Stimulated activated CD4-positive, alpha-beta T cell treated with anti-CD3 and anti-CD28 coated beads, TNF-alpha, amount 100 ng/mL, for 1 hour (primary cell): ENCODE results near the gene AMPD3.

Experiments
- DNase-seq, 3 donors: peaks; one replicate each; pipeline ENCODE4 v3.0.0-alpha.2; 2020; ENCODE audit warnings: low read depth in 3 of 3, low spot score in 1 of 3

Gene AMPD3

DNA sequence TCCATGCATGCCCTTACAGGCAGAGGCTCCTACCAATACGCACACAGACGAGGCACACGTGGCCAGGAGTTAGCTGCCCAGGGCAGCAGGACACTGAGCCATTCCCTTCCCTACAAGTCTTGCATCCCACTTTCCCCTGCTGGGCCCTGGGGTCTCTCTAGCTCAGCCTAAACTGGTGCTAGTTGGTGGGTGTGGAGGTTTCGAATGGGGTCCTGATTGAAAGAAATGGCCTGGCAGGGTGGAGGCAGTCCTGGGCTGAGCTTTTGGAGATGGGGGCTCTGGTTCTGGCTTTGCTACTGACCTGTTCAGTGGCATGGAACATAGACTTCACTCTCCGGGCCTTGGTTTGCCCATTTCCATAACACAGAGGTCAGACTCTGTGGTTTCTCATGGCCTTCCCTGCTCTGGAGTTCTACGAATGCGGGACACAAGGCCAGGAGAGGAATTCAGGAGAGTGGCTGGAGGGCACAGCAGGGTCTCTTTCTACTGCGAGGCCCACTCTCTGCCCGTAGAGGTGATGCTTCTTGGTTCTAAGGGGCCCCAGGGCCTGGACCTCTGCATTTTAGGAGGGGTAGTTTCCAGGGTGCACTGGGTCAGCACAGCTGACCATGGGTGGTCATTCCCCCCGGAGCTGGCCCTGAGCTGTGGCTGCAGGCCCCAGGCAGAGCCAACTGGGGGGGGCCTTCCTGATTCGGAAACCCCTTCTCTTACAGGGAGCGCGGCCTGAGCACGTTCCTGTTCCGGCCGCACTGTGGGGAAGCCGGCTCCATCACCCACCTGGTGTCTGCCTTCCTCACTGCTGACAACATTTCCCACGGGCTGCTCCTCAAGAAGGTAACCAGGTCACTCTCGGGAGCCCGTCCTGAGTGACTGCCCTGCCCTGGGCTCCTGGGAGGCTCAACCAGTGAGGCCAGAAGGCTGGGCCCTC is 46.0 kb downstream of the AMPD3 start:
- no peak for DNase-seq

DNA sequence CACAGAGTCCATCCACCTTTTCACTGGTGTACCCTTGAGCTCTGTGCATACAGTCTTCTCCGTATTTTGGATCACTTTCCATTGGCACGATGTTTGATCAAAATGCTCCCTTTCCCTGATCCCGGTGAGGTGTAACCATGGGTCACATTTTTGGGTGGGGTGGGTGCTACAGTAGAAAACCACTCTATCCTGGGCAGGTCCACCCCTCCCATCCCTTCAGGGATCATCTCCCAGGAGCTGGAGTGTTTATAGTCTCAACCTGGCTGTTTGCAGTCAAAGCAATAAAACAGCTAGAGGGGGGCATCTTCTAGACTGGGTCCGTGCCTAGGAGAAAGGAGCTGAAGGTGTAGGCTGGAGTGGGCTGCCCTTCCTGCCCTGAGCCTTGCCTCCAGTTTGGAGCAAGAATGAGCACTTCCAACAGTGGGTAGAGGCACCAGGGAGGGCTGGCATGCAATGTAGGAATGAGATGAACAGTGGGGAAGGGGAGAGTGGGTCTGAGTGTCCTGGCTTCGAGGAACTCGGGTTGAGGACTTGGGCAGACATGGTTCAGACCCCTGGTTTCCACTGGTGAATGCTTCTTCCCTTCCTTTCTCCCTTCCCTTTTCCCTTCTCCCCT is 47.1 kb downstream of the AMPD3 start:
- no peak for DNase-seq

DNA sequence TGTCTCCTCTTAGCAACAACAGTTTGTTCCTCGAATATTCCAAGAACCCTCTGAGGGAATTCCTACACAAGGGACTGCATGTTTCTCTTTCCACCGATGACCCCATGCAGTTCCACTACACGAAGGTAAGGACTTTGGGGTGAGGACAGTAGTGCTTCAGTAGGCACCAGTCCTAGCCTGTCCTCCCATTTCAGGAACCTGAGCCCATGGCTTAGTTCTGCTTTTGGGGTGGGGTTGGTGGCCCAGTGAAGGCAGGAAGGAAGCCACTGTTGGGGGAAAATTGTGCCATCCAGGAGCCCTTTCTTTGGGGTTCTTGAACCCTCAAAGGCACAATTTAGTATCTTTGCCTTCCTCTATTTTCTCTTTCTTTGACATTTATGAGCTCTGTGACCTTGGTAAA is 47.7 kb downstream of the AMPD3 start:
- DNase-seq = no peak

DNA sequence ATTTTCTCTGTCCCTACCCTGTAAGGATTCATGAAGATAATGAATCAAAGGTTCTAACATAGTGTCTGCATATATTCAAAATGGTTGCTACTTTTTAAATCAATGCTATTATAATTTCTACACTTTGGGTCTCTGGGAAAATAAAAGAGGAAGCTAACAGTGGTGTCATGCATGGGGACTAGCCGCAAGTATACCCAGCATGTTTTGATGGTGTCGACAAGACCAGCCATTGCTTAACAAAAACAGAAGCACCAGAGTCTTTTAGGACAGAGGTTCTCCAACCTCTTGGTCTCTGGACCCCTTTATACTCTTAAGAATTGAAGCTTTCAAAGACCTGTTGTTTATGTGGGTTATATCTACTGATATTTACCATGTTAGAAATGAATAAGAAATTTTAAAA is 48.2 kb downstream of the AMPD3 start:
- DNase-seq = no peak

DNA sequence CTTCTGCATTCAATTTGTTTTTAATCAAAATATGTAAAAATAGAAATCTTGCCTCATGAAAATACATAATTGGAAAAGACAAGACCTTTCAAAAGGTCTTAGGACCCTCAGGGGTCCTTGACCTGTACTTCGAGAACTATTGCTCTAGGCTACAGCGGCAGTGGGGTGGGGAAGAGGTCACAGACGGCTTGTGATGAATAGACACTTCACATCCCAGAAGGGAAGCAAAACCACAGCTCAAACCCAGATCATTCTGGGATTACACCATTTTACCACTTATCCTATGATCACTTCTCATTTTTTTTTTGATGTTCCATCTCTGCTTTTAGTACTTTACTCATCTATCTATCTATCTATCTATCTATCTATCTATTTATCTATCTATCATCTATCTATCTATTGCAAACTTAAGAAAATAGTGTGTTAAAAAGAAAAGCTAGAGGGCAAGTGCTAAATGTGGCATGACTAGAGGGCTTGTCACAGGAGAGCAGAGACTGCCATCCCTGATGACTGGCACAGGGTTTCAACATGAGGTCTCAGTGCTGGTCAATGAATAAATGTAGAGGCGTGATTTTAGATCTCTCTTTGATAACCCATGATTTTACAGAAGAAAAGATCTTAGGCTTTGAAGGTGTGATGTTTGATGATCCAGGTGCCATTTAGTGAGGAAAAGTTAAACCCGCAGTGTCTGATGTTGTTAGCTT is 48.9 kb downstream of the AMPD3 start:
- DNase-seq = no peak

DNA sequence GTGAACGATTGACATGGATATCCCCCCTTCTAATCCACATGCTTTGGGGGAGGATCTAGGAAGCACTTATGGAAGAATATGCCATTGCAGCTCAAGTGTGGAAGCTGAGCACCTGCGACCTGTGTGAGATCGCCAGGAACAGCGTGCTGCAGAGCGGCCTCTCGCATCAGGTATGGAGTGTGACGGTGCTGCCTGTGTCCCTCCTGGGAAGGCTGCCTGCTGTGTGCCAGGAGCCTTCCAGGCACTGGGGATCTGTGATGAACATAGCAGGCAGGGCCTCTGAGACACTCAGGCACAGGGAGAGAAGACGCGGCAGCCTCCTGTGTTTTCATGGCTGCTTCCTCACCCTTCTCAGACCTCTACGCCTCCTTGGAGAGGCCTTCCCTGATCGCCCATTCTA is 49.4 kb downstream of the AMPD3 start:
- DNase-seq = no peak

DNA sequence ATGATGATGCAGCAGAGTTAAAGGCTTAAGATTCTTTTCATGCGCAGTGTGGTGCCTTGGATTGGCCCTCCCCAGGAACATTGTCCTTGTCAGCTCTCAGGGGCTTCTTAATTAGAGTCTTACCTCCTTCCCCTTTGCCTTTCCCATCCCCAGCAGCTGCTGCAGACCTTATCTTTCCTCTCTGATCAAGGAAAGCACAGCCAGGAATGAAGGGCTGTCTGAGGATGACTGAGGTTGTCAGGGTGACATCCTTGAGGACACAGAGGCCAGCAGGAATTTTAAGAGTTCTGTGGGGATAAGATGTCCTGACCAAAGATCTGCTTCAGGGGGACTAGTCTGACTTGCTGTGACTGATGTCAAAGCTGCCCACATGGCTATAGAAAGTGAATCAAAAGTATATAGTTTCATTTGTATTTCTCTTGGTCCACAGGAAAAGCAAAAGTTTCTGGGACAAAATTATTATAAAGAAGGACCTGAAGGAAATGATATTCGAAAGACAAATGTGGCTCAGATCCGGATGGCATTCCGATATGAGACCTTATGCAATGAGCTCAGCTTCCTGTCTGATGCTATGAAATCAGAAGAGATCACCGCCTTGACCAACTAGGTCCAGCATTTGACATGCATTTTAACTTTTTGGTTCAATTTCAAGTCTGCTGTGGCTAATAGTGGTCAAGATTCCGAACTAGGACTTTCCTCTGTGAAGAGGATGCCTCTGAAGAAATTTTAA is 50.4 kb downstream of the AMPD3 start:
- no peak for DNase-seq

DNA sequence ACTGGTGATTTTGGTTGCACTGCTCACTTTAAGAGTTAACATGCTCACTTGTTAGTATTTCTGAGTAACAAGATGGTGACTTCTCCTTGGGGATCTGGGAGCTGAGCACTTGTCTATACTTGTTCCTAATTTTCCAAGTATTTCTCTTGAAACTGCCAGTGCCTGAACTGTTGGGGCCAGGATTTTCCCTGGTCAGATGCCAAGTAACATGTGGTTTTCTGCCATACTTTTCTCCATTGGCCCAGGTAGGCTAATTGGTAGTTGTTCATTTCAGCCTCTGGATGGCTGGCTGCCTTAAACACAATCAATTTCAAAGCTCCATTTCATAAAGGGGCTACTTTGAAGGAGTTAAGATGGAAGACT is 50.9 kb downstream of the AMPD3 start:
- no peak for DNase-seq

DNA sequence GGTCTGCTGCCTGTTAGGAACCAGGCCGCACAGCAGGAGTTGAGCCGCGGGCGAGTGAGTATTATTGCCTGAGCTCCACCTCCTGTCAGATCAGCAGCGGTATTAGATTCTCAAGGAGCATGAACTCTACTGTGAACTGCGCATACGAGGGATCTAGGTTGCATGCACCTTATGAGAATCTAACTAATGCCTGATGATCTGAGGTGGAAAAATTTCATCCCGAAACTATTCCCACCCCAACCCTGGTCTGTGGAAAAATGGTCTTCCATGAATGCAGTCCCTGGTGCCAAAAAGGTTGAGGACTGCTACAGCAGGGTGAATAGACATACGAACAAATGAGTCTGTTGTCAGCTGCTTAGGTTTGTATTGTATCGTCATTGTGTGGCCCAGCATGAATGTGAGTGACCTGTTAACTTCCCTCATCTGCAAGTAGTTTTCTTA is 56.1 kb downstream of the AMPD3 start:
- DNase-seq = no peak

DNA sequence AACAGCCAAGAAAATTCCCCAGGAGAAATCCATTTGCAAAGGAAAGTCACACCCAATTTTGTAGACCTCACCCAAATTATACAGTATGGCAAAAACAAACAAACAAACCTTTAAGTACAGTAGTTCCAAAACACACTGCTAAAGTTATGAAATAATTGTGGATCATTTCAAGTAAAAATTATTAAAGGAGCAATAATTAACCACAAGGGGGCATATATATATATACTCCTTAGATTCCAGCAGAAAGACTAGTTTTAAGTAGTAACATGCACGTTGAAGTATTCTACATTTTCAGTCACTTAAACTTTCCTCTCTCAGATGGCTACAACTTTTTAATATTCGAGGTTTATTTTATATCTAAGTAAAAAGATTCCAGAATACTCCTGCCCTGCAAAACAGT is 59.1 kb downstream of the AMPD3 start:
- no peak for DNase-seq

DNA sequence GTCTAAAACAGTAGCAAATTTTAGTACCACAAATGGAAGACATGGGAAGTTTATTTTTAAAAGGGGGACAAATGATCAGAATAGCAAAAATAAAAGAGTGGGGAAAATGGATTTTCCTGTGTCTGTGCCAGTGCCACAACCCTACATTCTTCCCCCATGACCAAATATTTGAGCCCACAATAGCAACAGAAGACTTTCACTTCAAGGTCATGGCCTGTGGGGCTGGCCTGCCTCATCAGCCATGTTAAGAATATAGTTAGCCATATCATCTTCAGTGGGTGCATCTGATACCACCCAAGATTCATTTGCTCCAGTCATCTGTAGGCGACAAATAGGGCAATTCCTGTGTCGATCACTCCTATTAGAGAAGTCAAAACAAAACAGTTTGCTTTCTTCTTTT is 59.6 kb downstream of the AMPD3 start:
- no peak for DNase-seq

DNA sequence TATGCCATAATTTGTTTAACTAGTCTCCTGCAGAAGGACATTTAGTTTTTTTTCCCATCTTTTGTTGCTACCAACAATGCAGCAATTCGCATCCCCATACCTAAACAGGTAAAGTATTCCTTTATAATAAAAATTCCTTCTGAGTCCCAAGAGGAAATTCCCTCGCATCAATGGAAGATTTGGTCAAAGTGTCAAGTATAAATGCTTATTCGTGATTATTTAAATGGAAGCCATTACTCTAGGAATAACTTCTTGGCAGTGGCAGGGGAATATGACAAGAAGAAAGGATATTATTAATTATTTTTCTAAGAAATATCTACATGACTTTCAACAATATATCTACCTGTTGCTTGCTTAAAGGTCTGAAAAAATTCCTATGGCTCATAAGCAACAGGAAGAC is 60.4 kb downstream of the AMPD3 start:
- DNase-seq = no peak

DNA sequence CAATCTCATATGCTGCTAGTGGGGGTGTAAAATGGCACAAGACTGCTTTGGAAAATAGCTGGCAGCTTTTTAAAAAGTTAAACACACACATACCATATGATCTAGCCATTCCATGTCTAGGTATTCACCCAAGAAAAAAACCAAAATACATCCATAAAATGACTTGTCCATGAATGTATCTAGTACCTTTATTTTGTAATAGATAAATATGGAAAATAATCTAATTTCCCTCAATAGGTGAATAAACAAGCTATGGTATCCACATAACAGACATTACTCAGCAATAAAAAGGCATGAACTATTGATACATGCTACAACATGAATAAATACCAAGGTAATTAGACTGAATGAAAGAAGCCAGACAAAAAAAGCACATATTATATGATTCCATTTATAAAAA is 63.1 kb downstream of the AMPD3 start:
- no peak for DNase-seq

DNA sequence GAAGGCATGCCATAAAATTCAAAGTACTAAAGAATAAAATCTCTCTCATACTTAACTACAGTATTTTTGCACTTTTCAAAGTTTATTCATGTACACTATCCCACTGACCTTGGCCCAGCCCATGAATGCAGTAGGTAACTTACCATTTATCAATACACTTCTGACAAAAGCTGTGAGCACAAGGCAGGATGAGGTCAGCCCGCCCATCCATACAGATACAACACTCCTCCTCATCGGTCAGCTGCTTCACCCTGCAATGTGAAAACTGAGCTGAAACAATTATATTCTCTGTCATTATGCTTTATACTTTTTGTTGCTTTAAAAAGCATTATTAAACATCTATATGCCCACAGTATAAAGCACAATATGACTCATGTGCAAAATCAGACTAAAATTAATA is 63.8 kb downstream of the AMPD3 start:
- DNase-seq = no peak

DNA sequence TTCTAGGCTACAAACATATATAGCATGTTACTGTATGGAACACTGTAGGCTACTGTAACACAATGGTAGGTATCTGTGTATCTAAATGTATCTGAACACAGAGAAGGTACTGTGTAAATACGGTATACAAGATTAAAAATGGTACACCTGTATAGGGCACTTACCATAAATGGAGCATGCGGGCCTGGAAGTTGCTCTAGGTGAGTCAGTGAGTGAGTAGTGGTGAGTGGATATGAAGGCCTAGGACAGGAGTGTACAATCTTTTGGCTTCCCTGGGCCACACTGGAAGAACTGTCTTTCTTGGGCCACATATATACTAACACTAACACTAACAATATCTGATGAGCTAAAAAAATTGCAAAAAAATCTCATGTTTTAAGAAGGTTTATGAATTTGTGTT is 64.6 kb downstream of the AMPD3 start:
- no peak for DNase-seq

DNA sequence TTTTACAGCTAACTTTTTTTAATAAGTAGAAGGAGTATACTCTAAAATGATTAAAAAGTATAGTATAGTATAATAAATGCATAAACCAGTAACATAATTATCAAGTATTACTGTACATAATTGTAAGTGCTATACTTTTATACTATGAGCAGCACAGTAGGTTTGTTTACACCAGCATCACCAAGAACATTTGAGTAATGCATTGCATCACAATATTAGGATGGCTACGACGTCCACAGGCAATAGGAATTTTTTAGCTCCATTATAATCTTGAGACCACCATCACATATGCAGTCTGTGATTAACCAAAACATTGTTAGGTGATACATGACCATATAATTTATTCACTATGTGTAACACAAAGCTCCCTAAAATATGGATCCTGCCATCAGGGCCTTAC is 65.5 kb downstream of the AMPD3 start:
- no peak for DNase-seq

DNA sequence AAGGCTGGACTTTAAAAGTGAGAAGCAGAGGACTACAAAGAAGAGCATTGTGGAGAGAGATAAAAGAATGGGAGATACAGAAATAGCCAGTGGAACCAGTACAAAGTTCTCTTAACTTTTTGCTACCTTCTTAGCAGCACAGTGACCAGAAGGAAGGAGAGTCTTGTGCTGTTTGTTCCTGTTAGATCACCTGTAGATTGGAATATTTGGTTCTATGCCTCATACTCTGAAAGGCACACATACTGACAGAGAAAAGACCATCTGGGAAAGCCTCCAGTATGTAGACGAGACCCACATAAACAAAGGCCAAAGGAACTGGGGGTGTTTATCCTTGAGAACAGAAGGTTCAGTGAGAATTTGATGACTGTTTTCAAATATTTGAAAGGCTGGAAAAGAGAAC is 67.2 kb downstream of the AMPD3 start:
- no peak for DNase-seq

DNA sequence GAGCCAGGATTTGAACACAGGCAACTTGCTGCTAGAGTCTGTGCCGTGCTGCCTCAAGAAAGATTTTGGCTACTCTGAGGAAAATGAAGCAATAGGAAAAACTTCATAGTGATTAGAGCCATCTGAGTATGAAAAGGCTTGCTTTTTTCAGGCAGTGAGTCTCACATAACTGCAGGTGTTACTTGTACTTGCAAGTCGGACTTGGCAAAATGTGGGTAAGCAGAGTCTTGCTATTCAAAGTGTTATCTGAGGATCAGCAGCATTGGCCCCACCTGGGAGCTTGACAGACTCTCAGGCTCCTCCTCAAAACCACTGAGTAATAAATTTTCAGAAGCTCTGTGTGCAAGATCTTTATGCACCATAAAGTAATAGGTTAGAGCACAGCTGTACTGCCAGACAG is 67.9 kb downstream of the AMPD3 start:
- no peak for DNase-seq

DNA sequence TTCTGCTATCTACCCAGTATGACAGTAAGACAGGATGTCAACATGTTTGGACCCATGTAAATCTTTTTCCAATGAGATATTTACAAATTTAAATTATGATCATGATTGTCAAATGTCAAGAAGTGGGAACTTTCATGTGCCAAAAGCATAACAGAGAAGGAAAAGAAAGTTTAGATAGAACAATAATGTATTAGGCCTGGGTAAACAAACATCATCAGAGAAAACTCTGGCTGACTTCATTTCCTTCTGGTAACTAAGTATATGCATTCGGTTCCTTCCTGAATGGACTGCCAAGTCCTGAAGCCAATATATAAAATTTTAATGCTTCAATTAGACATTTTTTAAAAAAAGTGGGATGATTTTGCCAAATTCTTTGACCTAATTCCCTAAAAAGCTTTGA is 69.4 kb downstream of the AMPD3 start:
- DNase-seq = no peak

DNA sequence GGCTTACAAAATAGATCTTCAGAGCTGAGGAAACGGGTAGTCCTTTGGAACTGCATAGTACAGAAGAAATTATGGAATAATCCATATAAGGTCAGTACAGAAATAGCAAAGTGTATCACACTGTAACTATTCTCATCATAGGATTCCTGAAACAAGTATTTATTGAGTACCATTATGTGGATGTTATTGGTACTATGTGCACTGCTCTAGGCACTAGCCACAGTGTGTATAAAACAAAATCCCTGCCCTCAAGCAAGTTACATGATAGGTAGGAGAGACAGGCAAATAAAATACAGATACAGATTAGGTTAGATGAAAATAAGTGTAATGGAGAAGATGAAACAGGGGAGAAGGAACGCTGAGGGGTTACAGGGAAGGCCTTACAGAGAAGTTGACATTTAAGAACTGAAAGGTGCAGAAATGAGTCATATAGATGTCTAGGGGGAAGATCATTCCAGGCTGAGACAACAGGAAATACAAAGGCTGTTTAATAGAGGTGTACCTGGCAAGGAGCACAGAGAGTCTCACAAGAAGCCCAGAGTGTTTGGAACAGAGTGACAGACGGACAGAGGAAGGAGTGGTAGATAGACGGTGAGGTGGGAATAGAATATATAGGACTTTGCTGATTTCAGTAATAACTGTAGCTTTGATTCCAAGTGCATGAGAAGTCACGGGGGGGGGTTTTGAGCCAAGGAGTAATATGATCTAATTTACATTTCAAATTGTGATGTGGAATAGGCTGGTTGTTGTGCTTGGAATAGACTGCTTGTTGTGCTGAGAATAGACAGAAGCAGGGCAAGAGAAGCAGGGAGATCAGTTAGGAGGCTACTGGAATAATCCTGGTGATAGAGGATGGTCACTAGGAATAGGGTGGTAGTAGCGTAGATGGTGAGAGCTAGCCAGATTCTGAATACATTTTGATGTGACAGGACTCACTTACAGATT is 72.2 kb downstream of the AMPD3 start:
- no peak for DNase-seq
